Lower lobe of right lung (tissue), 2 donors: ENCODE results near the gene ANKLE1. TPM values are rescaled to one million over a fixed set of nuclear protein-coding genes. Genes with fewer than 3 reads are reported as not detected.

Experiments
- ATAC-seq, 2 donors: fragments of 200-7000 bp; cut with Tn5 transposase; one replicate each; pipeline ENCODE4 v1.9.1; 2020 to 2022; ENCODE audit warnings: mild to moderate bottlenecking in 2 of 2, moderate library complexity in 2 of 2
- DNase-seq: peaks from one replicate; pipeline ENCODE4 v3.0.0-alpha.2; 2020
- H3K27ac ChIP-seq: fragments of 200-600 bp; one replicate; pipeline ENCODE4 v1.8.0; 2022
- H3K27me3 ChIP-seq: fragments of 200-600 bp; one replicate; pipeline ENCODE4 v1.8.0; 2022; ENCODE audit warnings: low read depth
- H3K36me3 ChIP-seq: fragments of 200-600 bp; one replicate; pipeline ENCODE4 v1.8.0; 2022; ENCODE audit warnings: mild to moderate bottlenecking
- H3K4me1 ChIP-seq: fragments of 200-600 bp; one replicate; pipeline ENCODE4 v1.8.0; 2022
- H3K4me3 ChIP-seq: fragments of 200-600 bp; one replicate; pipeline ENCODE4 v1.8.0; 2022; ENCODE audit warnings: mild to moderate bottlenecking
- H3K9me3 ChIP-seq: fragments of 200-600 bp; one replicate; pipeline ENCODE4 v1.8.0; 2022
- CTCF ChIP-seq: fragments of 200-600 bp; IDR thresholded peaks from one replicate; pipeline ENCODE4 v1.8.0; 2022; ENCODE audit warnings: antibody characterized with exemption, mild to moderate bottlenecking
- intact Hi-C: fragments of 100-400 bp; cut with DNase I; formaldehyde crosslinking; loops from one replicate; pipeline ENCODE4 v1.11.0; 2022
- total RNA-seq: library from RNA; stranded (reverse); fragmentation: NEBNext Ultra II Directional; extraction: Animal tissue kit (Norgen Biotek cat#: 25700); gene quantifications from one replicate; pipeline ENCODE4 v1.2.1, GENCODE V29; 2021
- donor health status: DM: no; HTN: yes; CAD: no; lungs with severe emphysema.

Gene ANKLE1
- total RNA-seq, 1 donor from 2014 or later, result 0.92 TPM

DNA sequence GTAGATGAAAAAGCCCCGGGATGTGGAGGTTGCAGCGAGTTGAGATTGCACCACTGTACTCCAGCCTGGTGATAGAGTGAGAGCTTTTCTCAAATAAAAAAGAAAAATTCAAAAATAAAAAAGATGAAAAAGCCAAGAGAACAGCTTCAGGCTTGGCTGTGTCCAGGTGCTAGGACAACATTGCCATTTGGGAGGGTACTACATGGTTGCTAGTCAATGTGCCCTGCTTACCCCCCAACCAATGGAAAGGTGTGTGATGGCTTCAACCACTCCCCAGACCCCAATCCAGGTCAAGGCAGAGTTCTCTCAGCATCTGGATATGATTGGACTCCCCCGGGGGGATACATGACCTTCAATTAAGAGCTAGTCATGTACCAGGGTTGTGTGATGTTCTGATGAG, 2.3 kb upstream of the ANKLE1 start:
- Histone ChIP-seq H3K27me3 (peaks cover 20% of the 10 kb centered on the region), H3K27ac (no peak overlapping the region), H3K36me3 (peaks cover 50% of the 10 kb centered on the region), H3K4me1 (peaks cover 20% of the 10 kb centered on the region), H3K4me3 (no peak overlapping the region), H3K9me3 (no peaks in the 10 kb centered on the region)
- DNase-seq, result no peak
- ATAC-seq, result no peak
- intact Hi-C loops, result no loop called here
- TF ChIP-seq CTCF, result no peak

- peak; percentile 96 to 97 for ATAC-seq
- DNase-seq, result peak; percentile 90
- peak overlapping the region; percentile 49 for H3K4me3 ChIP-seq
- H3K4me1 ChIP-seq, result peaks cover 20% of the 10 kb centered on the region
- H3K9me3 ChIP-seq, result no peaks in the 10 kb centered on the region
- no peak overlapping the region for H3K27ac ChIP-seq
- intact Hi-C loops, result loop anchor here (10.0 kb wide), 1 partner anchor 208 kb away; the partner anchor contains the start of genes HAUS8 and MYO9B
- peaks cover 18% of the 10 kb centered on the region for H3K36me3 ChIP-seq
- peaks cover 20% of the 10 kb centered on the region for H3K27me3 ChIP-seq
- TF ChIP-seq CTCF, result peak; percentile 96
These were observed 906 bp downstream of the ANKLE1 start for GRCh38 chr19:17282488-17283125.

GRCh38 chr19:17283504-17283996, 1.8 kb downstream of the ANKLE1 start:
- peaks cover 20% of the 10 kb centered on the region for H3K27me3 ChIP-seq
- H3K4me3 ChIP-seq, result no peak overlapping the region
- ATAC-seq, result no peak
- peaks cover 20% of the 10 kb centered on the region for H3K4me1 ChIP-seq
- intact Hi-C loops, result loop anchor here (10.0 kb wide), 1 partner anchor 209 kb away; the partner anchor contains the start of genes HAUS8 and MYO9B
- H3K9me3 ChIP-seq, result no peaks in the 10 kb centered on the region
- H3K27ac ChIP-seq, result no peak overlapping the region
- no peak for TF ChIP-seq CTCF
- no peak for DNase-seq
- peaks cover 10% of the 10 kb centered on the region for H3K36me3 ChIP-seq

DNA sequence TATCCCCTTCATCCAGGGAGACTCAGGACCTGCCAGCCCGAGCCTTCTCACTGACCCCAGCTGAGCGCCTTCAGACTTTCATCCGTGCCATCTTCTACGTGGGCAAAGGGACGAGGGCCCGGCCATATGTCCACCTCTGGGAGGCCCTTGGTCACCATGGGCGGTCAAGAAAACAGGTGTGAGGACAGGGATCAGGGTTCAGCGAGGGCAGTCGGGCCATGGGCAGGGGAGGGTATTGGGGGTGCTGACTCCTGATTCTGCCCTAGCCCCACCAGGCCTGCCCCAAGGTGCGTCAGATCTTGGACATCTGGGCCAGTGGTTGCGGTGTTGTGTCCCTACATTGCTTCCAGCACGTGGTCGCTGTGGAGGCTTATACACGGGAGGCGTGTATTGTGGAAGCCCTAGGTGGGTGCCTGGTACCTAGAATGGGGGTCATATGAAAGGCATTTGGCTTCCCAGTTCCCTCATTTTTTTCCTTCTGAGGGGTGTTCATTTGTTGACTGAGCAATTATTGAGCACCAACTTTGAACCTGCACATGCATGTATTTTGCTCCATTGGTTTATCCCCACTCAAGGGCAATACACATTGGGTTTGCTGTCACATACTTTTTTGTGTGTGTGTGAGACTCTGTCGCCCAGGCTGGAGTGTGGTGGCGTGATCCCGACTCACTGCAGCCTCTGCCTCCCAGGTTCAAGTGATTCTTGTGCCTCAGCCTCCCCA, 3.9 kb downstream of the ANKLE1 start:
- H3K36me3 ChIP-seq, result no peaks in the 10 kb centered on the region
- no peak overlapping the region for H3K27ac ChIP-seq
- ATAC-seq (no peak), DNase-seq (no peak)
- no peak for TF ChIP-seq CTCF
- H3K27me3 ChIP-seq, result peaks cover 19% of the 10 kb centered on the region
- intact Hi-C loops, result loop anchor here (10.0 kb wide), 1 partner anchor 211 kb away; the partner anchor contains the start of genes HAUS8 and MYO9B
- H3K4me3 ChIP-seq, result no peak overlapping the region
- no peaks in the 10 kb centered on the region for H3K9me3 ChIP-seq
- peaks cover 20% of the 10 kb centered on the region for H3K4me1 ChIP-seq

- H3K9me3 ChIP-seq, result no peaks in the 10 kb centered on the region
- H3K4me1 ChIP-seq, result peaks cover 16% of the 10 kb centered on the region
- DNase-seq (no peak), ATAC-seq (no peak)
- no peaks in the 10 kb centered on the region for H3K36me3 ChIP-seq
- H3K27ac ChIP-seq, result no peak overlapping the region
- intact Hi-C loops, result loop anchor here (10.0 kb wide), 1 partner anchor 211 kb away; the partner anchor contains the start of genes HAUS8 and MYO9B
- H3K4me3 ChIP-seq, result no peak overlapping the region
- peaks cover 14% of the 10 kb centered on the region for H3K27me3 ChIP-seq
- no peak for TF ChIP-seq CTCF
These were observed 4.6 kb downstream of the ANKLE1 start for GRCh38 chr19:17286263-17286662.
